ENCODE results near the gene PRDM15.
A peak's percentile ranks its signal among the peaks of the same experiment; 100 is the strongest.

Gene PRDM15

GRCh38 chr21:41771625-41771945 lies 107.6 kb downstream of the PRDM15 start:
- no peak for DNase-seq
- Histone ChIP-seq H3K36me3 (no peaks in the 10 kb centered on the region), H3K9me3 (ENCODE audit: severe bottlenecking) (no peaks in the 10 kb centered on the region), H3K4me3 (ENCODE audit: low read depth, low read length) (no peak overlapping the region), H3K27me3 (ENCODE audit: insufficient read depth, low read depth, severe bottlenecking) (peaks cover 3% of the 10 kb centered on the region), H3K27ac (no peak overlapping the region)
- no peak for TF ChIP-seq CTCF (IDR thresholded peaks at IDR 0.05; ENCODE audit: low read depth, low read length)

GRCh38 chr21:41770901-41771624 lies 108.1 kb downstream of the PRDM15 start:
- TF ChIP-seq CTCF (IDR thresholded peaks at IDR 0.05; ENCODE audit: low read depth, low read length), result no peak
- Histone ChIP-seq H3K27ac (peak overlapping the region; percentile 17), H3K36me3 (no peaks in the 10 kb centered on the region), H3K4me3 (ENCODE audit: low read depth, low read length) (no peak overlapping the region), H3K9me3 (ENCODE audit: severe bottlenecking) (no peaks in the 10 kb centered on the region), H3K27me3 (ENCODE audit: insufficient read depth, low read depth, severe bottlenecking) (peaks cover 3% of the 10 kb centered on the region)
- DNase-seq, result no peak

GRCh38 chr21:41769933-41770332 lies 109.2 kb downstream of the PRDM15 start:
- Histone ChIP-seq H3K4me3 (ENCODE audit: low read depth, low read length) (no peak overlapping the region), H3K9me3 (ENCODE audit: severe bottlenecking) (no peaks in the 10 kb centered on the region), H3K27ac (no peak overlapping the region), H3K36me3 (no peaks in the 10 kb centered on the region), H3K27me3 (ENCODE audit: insufficient read depth, low read depth, severe bottlenecking) (peaks cover 3% of the 10 kb centered on the region)
- TF ChIP-seq CTCF (IDR thresholded peaks at IDR 0.05; ENCODE audit: low read depth, low read length), result no peak
- DNase-seq, result no peak

GRCh38 chr21:41769521-41769920 lies 109.6 kb downstream of the PRDM15 start:
- no peak overlapping the region for H3K4me3 ChIP-seq (ENCODE audit: low read depth, low read length)
- no peaks in the 10 kb centered on the region for H3K36me3 ChIP-seq
- no peak for DNase-seq
- H3K27ac ChIP-seq, result no peak overlapping the region
- H3K9me3 ChIP-seq (ENCODE audit: severe bottlenecking), result no peaks in the 10 kb centered on the region
- TF ChIP-seq CTCF (IDR thresholded peaks at IDR 0.05; ENCODE audit: low read depth, low read length), result no peak
- H3K27me3 ChIP-seq (ENCODE audit: insufficient read depth, low read depth, severe bottlenecking), result peaks cover 3% of the 10 kb centered on the region

DNA sequence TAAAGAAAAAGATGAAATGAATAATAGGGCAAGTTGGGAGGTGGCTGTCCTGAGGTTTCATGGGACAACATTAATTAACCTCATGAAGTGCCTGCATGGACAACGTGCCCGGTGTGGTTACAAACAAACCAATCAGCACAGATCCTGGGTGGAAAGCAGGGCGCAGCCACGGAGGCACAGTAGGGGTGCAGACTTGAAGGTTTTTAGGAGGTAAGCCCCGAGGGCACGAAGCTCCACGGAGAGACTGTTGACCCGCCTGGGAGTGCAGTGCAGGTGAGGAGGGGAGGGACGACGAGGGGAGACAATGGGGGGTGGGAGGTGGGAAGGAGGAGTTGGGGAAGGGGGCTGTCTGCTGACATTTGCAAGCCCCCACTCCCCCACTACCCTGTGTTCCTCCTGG lies 110.0 kb downstream of the PRDM15 start:
- peaks cover 3% of the 10 kb centered on the region for H3K27me3 ChIP-seq (ENCODE audit: insufficient read depth, low read depth, severe bottlenecking)
- no peaks in the 10 kb centered on the region for H3K9me3 ChIP-seq (ENCODE audit: severe bottlenecking)
- no peak for DNase-seq
- no peak overlapping the region for H3K27ac ChIP-seq
- TF ChIP-seq CTCF (IDR thresholded peaks at IDR 0.05; ENCODE audit: low read depth, low read length), result no peak
- no peaks in the 10 kb centered on the region for H3K36me3 ChIP-seq
- no peak overlapping the region for H3K4me3 ChIP-seq (ENCODE audit: low read depth, low read length)

DNA sequence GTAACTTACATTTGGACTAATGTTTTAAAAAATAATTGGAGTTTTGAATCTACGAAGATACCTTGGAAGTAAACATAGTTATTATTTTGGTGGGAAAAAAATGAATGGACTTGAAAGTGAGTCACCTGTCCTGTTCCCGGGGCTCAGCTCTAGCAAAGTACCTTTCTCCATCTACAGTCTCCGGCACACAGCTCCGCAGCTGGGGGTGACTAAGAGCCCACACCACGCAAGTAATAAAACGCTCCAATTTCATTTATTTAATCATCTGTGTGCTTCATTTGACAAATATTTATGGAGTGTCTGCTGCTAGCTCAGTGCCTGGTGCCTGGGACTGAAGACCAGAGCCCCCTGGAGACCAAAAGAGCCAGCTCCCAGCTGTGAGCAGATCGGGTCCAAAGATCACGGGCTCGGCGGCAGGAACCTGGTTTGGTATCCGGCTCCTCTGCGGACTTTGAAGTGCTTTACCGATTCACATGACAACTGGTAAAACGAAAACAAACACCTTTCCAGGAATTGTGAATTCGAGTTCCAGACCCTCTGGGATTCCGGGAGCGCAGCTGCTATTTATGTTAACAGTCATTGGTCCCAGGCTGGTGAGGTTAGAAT lies 110.6 kb downstream of the PRDM15 start:
- Histone ChIP-seq H3K9me3 (ENCODE audit: severe bottlenecking) (no peaks in the 10 kb centered on the region), H3K27me3 (ENCODE audit: insufficient read depth, low read depth, severe bottlenecking) (peaks cover 3% of the 10 kb centered on the region), H3K36me3 (no peaks in the 10 kb centered on the region), H3K4me3 (ENCODE audit: low read depth, low read length) (no peak overlapping the region), H3K27ac (no peak overlapping the region)
- no peak for DNase-seq
- TF ChIP-seq CTCF (IDR thresholded peaks at IDR 0.05; ENCODE audit: low read depth, low read length), result peak; percentile 52
